GM20000 (cell line): Measurements from ENCODE around the gene TRMO.

Source experiments
- DNase-seq: peaks from one replicate; pipeline ENCODE4 v3.0.0; 2012; ENCODE audit warnings: low spot score
- TF ChIP-seq, protein P1 (sequence below): IDR thresholded peaks from 2 replicates; pipeline ENCODE4 v1.5.1; 2012; ENCODE audit warnings: mild to moderate bottlenecking, control low read depth; ENCODE audit errors: extremely low read depth, missing control alignments

Gene TRMO

DNA sequence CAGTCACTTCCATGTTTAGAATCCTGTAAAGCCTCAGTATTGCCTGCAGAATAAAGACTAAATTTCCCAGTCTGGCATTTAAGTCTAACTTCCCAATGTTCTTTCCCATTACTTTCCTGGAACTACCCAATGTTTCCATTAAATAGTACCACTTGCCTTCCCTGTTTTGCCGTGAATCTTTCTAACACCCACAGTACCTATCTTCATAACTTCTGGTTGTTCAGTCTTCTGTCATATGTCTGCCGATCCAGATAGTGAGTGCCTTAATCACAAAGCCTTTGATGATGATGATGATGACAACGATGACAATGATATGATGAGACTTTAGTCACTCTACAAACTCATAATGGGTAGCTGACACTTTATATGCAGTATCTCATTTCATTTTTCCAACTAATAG lies 22.3 kb upstream of the TRMO start:
- TF ChIP-seq, protein P1, sequence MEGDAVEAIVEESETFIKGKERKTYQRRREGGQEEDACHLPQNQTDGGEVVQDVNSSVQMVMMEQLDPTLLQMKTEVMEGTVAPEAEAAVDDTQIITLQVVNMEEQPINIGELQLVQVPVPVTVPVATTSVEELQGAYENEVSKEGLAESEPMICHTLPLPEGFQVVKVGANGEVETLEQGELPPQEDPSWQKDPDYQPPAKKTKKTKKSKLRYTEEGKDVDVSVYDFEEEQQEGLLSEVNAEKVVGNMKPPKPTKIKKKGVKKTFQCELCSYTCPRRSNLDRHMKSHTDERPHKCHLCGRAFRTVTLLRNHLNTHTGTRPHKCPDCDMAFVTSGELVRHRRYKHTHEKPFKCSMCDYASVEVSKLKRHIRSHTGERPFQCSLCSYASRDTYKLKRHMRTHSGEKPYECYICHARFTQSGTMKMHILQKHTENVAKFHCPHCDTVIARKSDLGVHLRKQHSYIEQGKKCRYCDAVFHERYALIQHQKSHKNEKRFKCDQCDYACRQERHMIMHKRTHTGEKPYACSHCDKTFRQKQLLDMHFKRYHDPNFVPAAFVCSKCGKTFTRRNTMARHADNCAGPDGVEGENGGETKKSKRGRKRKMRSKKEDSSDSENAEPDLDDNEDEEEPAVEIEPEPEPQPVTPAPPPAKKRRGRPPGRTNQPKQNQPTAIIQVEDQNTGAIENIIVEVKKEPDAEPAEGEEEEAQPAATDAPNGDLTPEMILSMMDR, result no peak
- DNase-seq, result no peak

DNA sequence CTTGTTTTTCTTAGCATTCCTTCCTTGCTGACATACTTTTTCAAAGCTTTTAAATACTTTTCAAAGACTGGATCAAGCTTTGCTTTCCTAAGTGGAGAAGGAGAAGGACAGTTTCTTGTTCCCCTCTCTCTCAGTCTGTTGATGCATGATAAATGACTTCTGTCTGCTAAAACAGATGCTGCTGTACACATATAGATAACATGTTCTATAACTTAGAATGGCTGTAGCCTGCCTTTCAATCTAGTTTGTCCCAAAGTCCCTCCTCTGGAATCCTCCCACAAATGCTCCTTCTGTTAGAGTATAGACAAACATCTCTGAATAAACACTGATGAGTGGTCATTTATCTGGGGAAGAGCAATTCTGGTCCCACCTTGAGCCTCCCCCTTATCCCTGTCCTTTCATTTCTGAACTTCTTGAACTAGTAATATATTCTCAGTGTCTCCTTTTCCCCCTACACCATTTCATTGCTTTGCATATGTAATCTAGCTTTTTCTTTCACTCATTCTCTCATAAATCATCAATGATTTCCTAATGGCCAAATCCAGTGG lies 21.1 kb upstream of the TRMO start:
- DNase-seq, result no peak
- TF ChIP-seq, protein P1, result no peak

DNA sequence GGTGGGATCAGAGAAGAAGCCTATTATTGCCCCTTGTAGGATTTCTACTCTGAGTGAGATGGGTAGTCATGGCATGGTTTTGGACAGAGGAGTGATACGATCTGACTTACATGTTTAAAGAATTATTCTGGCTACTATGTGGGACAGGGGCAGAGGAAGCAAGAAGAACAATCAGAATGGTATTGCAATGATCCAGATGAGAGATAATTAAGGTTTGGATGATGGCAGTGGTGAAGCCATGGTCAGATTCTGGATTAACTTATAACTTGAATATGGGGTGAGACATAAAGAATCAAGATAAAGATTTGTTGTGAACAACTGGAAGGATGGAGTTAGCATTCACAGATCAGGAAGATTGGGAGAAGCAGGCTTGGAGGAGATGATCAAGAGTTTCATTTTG lies 19.0 kb upstream of the TRMO start:
- DNase-seq, result no peak
- TF ChIP-seq, protein P1, result no peak

DNA sequence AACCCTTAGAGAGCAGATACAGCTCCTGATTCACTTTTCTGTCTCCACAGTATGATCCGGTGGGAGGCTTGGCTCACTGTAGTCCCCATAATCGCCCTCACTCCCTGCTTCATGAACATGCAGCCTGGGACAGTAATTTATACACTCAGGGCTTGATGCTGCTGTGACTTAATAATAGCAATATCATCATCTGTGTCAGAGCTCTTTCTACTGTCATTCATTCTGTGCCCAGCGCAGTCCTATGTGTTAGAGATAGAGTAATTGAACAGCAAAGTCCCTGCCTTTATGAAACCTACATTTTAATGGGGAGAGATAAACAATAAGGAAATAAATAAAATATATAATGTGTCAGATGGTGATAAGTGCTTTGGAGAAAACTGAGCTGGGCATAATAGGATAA lies 18.4 kb upstream of the TRMO start:
- TF ChIP-seq, protein P1, result no peak
- DNase-seq, result no peak

DNA sequence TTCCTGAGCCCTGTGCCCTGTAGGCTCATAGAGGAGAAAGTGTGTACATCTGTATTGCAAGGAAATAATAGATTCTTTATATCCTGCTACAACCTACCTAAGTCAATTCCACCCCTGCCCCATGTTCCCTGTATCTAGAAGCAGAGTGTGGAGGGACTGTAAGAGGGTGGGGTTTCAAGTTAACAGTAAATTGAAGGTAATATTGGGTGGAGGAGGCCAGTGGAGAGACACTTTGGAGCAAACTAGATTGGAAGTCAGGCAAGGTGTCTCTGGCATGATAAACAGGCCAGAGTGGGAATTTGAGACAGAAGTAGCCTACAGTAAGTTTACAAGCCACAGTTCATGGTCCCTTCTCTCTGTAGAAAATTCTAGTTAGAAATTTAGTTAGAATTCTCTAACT lies 17.9 kb upstream of the TRMO start:
- TF ChIP-seq, protein P1, result no peak
- no peak for DNase-seq

DNA sequence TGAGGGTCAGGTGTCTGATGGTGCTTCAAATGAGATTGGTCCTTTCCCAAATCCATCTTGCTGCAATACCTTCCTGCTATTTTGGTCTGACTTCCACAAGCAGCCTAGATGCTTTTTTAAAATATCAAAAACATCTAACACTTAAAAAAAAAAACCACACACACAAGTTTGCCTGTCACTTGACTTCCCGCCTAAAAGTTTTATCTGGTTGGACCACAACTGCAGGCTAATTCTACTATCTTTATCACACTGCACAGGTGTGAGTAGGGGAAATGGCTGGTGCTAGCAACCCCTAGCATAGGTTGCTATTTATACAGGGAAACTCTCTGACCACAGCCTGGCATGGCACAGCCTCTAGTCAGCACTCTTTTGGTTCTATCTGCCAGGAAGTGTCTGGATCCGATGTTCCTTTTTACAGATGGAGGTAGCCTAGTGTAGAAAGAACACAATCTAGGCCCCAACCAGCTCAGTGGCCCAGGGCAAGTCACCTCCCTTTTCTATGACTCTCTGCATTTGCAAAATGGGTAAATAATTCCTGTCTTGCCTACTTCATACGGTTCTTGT lies 15.9 kb upstream of the TRMO start, which contains the start of gene HEMGN:
Gene HEMGN, minus strand, starts transcription at position 92 of the 564 bp plus-strand sequence. Its CDS starts 36 bp downstream, at position 56.
- DNase-seq, result no peak
- TF ChIP-seq, protein P1, result no peak

DNA sequence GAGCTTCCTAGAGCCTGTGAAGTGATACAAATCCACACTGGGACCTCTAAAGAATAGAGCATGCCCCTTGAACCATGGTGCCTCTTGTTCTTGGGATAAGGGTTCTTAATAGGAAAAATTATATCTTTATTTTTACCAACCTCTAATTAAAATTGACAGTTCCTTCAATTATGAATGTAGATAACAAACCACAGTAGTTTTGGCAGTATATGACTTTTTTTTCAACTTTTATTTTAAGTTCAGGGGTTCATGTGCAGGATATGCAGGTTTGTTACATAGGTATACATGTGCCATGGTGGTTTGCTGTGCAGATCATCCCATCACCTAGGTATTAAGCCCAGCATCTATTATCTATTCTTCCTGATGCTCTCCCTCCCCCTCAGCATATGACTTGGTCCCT lies 14.7 kb upstream of the TRMO start:
- TF ChIP-seq, protein P1, result no peak
- no peak for DNase-seq
